COR-L47 (cell line): ENCODE results near the gene GFOD2.

Experiments
- DNase-seq: peaks from one replicate; lab custom pipeline; 2025; lab: John Stamatoyannopoulos, UW

GFOD2 gene

DNA sequence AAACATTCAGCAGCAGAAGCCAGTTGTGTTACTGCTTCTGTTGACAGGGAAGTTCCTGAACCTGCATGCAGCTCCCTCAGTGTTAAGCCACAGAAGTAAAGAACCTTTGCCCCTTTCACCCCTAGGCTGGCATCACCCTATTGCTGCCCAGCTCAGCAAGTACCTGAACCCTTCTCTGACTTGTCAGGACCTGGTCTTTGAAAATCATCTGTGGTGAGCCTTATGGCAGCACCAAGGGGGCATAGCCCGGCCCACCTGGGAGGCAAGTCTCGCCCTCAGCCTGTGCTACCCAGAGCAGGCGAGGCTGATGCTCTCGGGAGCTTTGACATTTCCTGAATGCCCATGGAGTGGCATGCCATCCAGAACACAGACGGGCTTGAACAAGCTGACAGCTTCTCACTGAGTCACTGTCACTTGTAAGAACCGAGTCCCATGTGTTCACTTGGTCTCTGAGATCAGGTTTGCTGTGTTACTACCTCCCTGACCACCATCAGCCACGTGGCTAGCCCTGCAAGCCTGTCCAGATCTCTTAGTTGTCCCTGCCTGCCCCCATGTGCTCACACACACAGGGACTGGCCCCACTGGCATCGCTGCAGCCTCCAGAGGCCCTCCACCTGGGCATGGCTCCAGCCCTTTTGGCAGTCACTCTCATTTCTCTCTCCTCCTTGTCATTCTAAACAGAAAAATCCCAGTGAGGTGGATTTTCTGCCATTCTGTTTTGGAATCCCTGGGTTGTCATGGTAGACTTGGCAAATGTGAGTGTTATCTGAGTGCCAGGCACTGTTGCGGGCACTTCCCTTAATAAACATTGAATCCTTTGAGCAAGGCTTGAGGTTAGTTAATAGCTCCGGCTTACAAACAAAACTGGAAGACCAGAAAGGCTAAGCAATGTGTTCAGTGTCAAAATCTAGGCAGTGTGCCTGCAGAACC is 77.1 kb downstream of the GFOD2 start:
- DNase-seq, result no peak

DNA sequence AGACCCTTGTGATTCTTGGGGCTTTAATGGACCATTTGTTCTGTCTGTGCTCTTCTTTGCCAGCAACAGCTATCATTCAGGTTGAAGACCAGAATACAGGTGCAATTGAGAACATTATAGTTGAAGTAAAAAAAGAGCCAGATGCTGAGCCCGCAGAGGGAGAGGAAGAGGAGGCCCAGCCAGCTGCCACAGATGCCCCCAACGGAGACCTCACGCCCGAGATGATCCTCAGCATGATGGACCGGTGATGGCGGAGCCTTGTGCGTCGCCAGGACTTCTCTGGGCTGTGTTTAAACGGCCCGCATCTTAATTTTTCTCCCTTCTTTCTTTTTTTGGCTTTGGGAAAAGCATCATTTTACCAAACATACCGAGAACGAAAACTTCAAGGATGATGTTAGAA is 81.5 kb downstream of the GFOD2 start:
- DNase-seq, result no peak

DNA sequence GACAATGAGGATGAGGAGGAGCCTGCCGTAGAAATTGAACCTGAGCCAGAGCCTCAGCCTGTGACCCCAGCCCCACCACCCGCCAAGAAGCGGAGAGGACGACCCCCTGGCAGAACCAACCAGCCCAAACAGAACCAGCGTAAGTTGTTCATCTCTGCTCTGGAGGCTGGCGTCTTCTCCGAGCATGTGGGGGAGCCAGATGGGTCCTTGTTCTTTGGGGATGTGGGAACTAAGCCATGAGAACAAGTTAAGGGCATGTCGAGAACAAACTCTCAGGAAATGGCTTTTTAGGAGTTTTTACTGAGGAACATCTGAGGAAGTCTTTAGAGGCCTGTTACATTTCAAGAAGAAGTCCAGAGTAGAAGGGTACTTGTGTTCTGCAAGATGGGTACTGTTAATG is 82.4 kb downstream of the GFOD2 start:
- no peak for DNase-seq

DNA sequence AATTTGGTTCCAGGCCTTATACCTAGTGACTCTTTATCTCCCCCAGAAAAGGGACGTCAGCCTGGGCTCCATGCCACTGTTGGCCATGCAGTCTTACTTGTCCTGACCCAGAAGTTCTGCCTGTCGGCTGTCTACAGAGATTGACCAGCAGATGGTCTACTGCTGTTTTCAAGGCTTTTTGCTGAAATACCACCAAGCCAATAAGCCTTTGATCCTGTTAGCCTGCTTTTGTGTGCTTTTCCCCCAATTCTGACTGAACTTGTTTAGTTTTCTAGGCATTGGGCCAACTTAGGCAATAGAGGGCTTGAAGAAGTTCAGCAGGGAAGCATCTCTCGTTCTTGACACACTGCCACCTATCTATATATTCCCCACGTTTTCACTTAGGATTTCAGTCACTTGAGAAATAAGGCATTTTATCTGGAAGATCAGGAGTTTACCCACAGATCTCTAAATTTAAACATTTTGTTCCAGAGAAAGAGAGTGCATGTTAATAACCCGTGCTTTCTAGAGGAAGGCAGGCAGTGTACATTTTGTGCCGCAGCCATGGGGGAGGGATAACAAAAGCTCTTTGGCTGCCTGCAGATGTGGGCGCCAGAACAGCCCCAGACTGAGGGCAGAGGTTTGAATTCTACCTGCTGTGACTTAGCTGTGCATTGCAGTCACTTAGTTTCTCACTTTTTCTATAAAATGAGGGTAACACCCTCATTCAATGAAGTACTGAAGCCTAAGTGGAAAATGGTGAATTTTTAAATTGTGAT is 86.5 kb downstream of the GFOD2 start:
- no peak for DNase-seq

DNA sequence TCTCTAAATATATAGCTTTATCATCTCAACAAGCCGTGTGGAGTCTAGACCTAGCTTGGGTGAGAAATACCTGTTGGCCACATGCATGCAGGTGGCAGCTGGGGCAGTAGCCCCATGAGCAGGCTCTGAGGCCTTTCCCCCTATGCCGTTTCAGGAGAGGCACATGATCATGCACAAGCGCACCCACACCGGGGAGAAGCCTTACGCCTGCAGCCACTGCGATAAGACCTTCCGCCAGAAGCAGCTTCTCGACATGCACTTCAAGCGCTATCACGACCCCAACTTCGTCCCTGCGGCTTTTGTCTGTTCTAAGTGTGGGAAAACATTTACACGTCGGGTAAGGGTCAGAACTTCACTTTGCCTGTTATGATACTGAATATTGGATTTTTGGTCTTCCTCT is 90.9 kb downstream of the GFOD2 start:
- no peak for DNase-seq
